Cerebellar nuclear complex (tissue), 1 donor: ENCODE results near the gene ERICH6.

ENCODE experiments used
- DNase-seq, 2 experiments: peaks; one replicate each; lab custom pipeline; 2025; lab: John Stamatoyannopoulos, UW

The ERICH6 gene

DNA sequence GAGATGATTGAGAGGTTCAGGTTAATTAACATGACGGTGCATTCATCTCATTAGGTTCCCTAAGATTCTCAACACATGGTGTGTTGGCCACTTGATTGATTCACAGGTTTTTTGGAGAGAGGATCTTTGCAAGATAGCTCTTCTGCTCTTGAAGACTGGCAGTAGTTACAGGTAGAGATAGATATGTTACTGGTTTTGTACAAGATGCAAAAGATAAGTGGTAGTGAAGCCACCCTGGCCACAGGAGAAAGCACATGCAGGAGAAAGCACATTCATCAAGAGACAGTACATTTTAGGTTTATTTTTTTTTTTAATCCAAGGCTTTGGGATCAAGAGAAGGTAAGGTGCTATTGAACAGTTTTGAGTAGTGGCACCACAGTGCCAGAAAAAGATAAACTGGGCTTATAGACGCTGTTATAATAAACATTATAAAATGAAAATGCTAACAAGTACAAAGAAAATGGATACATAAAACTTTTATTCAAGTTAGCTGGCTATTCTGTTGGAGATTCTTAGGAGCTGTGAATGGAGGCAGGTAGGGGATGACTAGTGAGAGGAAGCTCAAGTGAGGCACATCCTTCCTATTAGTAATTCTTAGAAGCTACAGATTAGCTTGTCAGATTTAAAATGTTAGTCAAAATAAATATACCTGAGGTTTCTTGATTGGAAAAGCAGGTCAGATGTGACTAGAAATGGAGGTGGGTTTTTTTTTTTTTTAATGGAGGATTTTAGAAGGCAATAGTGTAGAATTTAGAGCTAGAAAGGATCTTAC is 89.8 kb downstream of the ERICH6 start:
- DNase-seq: no peak

DNA sequence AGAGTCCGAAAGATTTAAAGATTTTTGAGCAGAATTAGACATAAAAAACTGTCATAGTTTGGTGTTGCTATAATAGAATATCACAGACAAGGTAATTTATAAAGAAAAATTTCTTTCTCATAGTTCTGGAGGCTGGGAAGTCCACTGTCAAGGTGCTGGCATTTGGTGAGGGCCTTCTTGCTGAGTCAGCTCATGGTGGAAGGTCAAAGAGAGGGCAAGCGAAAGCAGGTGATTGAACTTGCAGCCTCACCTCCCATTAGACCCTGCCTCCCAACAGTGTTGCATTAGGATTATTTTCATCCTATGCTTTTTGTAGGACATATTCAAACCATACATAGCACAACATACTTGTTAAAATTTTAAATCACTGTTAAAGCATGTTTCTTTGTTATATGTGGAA is 90.7 kb downstream of the ERICH6 start:
- no peak for DNase-seq

DNA sequence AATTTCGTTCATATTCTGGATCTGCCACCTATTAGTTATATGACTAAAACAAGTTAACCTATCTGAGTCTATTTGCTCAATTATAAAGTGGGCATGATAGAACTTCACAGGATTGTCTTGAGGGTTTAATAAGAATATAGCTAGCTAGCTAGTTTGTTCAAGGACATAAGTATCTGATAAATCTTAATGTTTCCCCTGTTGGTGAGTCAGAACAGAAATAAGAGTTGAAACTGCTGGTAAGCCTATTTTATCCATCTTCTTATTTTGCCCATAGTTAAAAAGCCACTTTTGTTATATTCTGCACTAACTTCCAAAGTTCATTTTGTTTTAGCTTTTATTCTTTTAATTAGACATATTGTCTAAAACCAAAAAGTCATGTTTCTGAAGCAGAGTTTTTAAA is 91.2 kb downstream of the ERICH6 start:
- no peak for DNase-seq

DNA sequence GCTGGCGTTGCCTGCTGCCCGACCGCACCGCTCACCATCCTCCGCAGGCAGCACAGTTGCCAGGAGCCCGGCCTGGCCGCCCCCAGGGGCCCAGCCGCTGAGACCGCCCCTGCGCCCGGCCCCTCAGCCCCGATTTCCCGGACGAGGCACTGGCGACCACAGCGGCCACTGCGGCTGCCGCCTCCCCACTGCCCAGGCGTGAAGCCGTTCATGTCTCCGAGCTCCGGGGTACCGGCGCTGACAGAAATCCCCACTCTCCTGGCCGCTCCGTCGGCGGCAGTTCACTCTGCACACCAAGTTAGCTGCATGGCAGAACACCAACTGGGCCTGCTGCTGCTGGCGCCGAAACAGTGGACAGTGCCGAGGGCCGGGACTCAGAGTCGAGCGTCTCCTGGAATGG is 92.1 kb downstream of the ERICH6 start:
- no peak for DNase-seq

DNA sequence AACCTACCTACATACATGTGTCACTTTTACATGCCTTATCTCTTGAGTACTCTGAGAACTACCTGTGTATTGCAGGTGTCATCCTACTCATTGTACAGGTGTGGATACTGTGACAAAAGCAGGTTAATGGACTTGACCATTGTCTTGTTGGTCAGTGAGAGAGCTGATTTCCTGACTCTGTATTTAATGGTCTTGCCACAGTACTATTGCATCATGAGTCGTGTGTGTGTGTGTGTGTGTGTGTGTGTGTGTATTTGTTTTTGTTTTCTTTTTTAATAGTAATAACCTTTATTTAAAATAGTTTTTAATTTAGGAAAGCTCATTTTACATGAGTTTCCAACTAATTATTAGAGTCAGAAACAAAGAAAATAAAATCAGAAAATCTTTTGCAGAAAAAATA is 92.9 kb downstream of the ERICH6 start:
- no peak for DNase-seq

- no peak for DNase-seq
These were observed 93.7 kb downstream of the ERICH6 start for GRCh38 chr3:150609988-150610387.
